WTC11 (cell line): Measurements from ENCODE around the gene DNAAF8. TPM values are rescaled to one million over a fixed set of nuclear protein-coding genes. Genes with fewer than 3 reads are reported as not detected.

Experiments used
- ATAC-seq: fragments of 200-7000 bp; cut with Tn5 transposase; 2 replicates; pipeline ENCODE4 v1.10.0; 2021; ENCODE audit warnings: mild to moderate bottlenecking, moderate library complexity
- CTCF ChIA-PET: fragments of 300-600 bp; sonication (Branson Sonifier 250); formaldehyde crosslinking; loops from one replicate; lab custom pipeline; 2021; ENCODE audit warnings: antibody characterized with exemption; lab: Charles Lee
- POLR2A ChIA-PET: fragments of 350-600 bp; sonication (Branson Sonifier 250); formaldehyde crosslinking; loops from one replicate; lab custom pipeline; 2021; ENCODE audit warnings: antibody characterized with exemption; lab: Charles Lee
- DNase-seq: peaks from one replicate; pipeline ENCODE4 v3.0.0; 2021; ENCODE audit warnings: low spot score
- H3K27ac Mint-ChIP-seq: 2 replicates; pipeline ENCODE4 v1.8.0; 2021; ENCODE audit warnings: mixed read lengths
- H3K27me3 Mint-ChIP-seq: 2 replicates; pipeline ENCODE4 v1.8.0; 2021; ENCODE audit warnings: low read depth, mild to moderate bottlenecking, moderate library complexity, mixed read lengths
- H3K36me3 Mint-ChIP-seq: 2 replicates; pipeline ENCODE4 v1.8.0; 2021; ENCODE audit warnings: mixed read lengths
- H3K4me1 Mint-ChIP-seq: 2 replicates; pipeline ENCODE4 v1.8.0; 2022; ENCODE audit warnings: mixed read lengths
- H3K4me3 Mint-ChIP-seq: 2 replicates; pipeline ENCODE4 v1.8.0; 2021; ENCODE audit warnings: mild to moderate bottlenecking, moderate library complexity, mixed read lengths
- H3K9me3 Mint-ChIP-seq: 2 replicates; pipeline ENCODE4 v1.8.0; 2021; ENCODE audit warnings: mixed read lengths
- ATF1 ChIP-seq: sonication (generic); formaldehyde crosslinking; IDR thresholded peaks from 2 replicates; pipeline ENCODE4 v1.8.1; 2023; ENCODE audit warnings: mild to moderate bottlenecking, moderate library complexity, missing genetic modification reagents
- EMX1 ChIP-seq: fragments of 250-450 bp; sonication (Bioruptor Pico); IDR thresholded peaks from 2 replicates; pipeline ENCODE4 v1.8.0; 2021; ENCODE audit warnings: mild to moderate bottlenecking
- FOXJ3 ChIP-seq: sonication (generic); formaldehyde crosslinking; IDR thresholded peaks from 2 replicates; pipeline ENCODE4 v1.9.0; 2021; ENCODE audit warnings: missing genetic modification reagents, mild to moderate bottlenecking, borderline replicate concordance
- GRHL2 ChIP-seq: fragments of 250-450 bp; sonication (Bioruptor Pico); IDR thresholded peaks from 2 replicates; pipeline ENCODE4 v1.8.0; 2022; ENCODE audit warnings: mild to moderate bottlenecking, moderate library complexity; ENCODE audit not compliant: insufficient replicate concordance, severe bottlenecking
- IRF2 ChIP-seq: sonication (generic); formaldehyde crosslinking; IDR thresholded peaks from 2 replicates; pipeline ENCODE4 v1.8.0; 2022; ENCODE audit warnings: low read depth, missing genetic modification reagents, borderline replicate concordance
- JAZF1 ChIP-seq: fragments of 250-450 bp; sonication (Bioruptor Pico); IDR thresholded peaks from 2 replicates; pipeline ENCODE4 v1.9.0; 2021; ENCODE audit warnings: moderate library complexity, mild to moderate bottlenecking, inconsistent platforms
- NR3C1 ChIP-seq: sonication (generic); formaldehyde crosslinking; conservative IDR thresholded peaks from 2 replicates; pipeline ENCODE4 v1.8.1; 2023; ENCODE audit warnings: low read depth, mild to moderate bottlenecking, missing genetic modification reagents
- RELA ChIP-seq: sonication (generic); formaldehyde crosslinking; IDR thresholded peaks from 2 replicates; pipeline ENCODE4 v1.8.1; 2022; ENCODE audit warnings: missing genetic modification reagents, mild to moderate bottlenecking, borderline replicate concordance
- SMAD4 ChIP-seq: sonication (generic); formaldehyde crosslinking; IDR thresholded peaks from 2 replicates; pipeline ENCODE4 v1.8.0; 2022; ENCODE audit warnings: mild to moderate bottlenecking, missing genetic modification reagents
- TEAD4 ChIP-seq: sonication (generic); formaldehyde crosslinking; IDR thresholded peaks from 2 replicates; pipeline ENCODE4 v1.8.0; 2022; ENCODE audit warnings: mild to moderate bottlenecking, missing genetic modification reagents
- TP53 ChIP-seq: sonication (generic); formaldehyde crosslinking; IDR thresholded peaks from 2 replicates; pipeline ENCODE4 v1.8.1; 2023; ENCODE audit warnings: mild to moderate bottlenecking, missing genetic modification reagents
- ZBTB21 ChIP-seq: sonication (generic); formaldehyde crosslinking; IDR thresholded peaks from 2 replicates; pipeline ENCODE4 v1.8.1; 2023; ENCODE audit warnings: mild to moderate bottlenecking, missing genetic modification reagents, borderline replicate concordance
- ZNF121 ChIP-seq: sonication (generic); formaldehyde crosslinking; IDR thresholded peaks from 2 replicates; pipeline ENCODE4 v1.8.0; 2023; ENCODE audit warnings: missing genetic modification reagents
- ZNF138 ChIP-seq: sonication (generic); formaldehyde crosslinking; conservative IDR thresholded peaks from 2 replicates; pipeline ENCODE4 v1.8.1; 2022; ENCODE audit warnings: mild to moderate bottlenecking, moderate library complexity, missing genetic modification reagents
- ZNF317 ChIP-seq: sonication (generic); formaldehyde crosslinking; IDR thresholded peaks from 2 replicates; pipeline ENCODE4 v1.8.1; 2023; ENCODE audit warnings: low read depth, mild to moderate bottlenecking, moderate library complexity, missing genetic modification reagents, borderline replicate concordance
- ZNF671 ChIP-seq: fragments of 250-450 bp; sonication (Bioruptor Pico); IDR thresholded peaks from 2 replicates; pipeline ENCODE4 v1.8.0; 2021; ENCODE audit warnings: mild to moderate bottlenecking
- total RNA-seq: library from RNA; stranded (reverse); gene quantifications from 3 replicates; pipeline ENCODE4 v1.2.3, GENCODE V29; 2021
- TF ChIP-seq, protein P1 (sequence below): sonication (generic); formaldehyde crosslinking; IDR thresholded peaks from 2 replicates; pipeline ENCODE4 v1.8.1; 2022; ENCODE audit warnings: mild to moderate bottlenecking, moderate library complexity, missing genetic modification reagents
- TF ChIP-seq, protein P2 (sequence below): sonication (generic); formaldehyde crosslinking; IDR thresholded peaks from 2 replicates; pipeline ENCODE4 v1.8.1; 2023; ENCODE audit warnings: mild to moderate bottlenecking, missing genetic modification reagents
- TF ChIP-seq, protein P3 (sequence below): sonication (generic); formaldehyde crosslinking; IDR thresholded peaks from 2 replicates; pipeline ENCODE4 v1.8.0; 2022; ENCODE audit warnings: mild to moderate bottlenecking, missing genetic modification reagents
- TF ChIP-seq, protein P4 (sequence below): sonication (generic); formaldehyde crosslinking; IDR thresholded peaks from 2 replicates; pipeline ENCODE4 v1.8.1; 2023; ENCODE audit warnings: mild to moderate bottlenecking, missing genetic modification reagents, moderate library complexity

The DNAAF8 gene
- total RNA-seq, 1 experiment from 2014 or later: 0.09 TPM

DNA sequence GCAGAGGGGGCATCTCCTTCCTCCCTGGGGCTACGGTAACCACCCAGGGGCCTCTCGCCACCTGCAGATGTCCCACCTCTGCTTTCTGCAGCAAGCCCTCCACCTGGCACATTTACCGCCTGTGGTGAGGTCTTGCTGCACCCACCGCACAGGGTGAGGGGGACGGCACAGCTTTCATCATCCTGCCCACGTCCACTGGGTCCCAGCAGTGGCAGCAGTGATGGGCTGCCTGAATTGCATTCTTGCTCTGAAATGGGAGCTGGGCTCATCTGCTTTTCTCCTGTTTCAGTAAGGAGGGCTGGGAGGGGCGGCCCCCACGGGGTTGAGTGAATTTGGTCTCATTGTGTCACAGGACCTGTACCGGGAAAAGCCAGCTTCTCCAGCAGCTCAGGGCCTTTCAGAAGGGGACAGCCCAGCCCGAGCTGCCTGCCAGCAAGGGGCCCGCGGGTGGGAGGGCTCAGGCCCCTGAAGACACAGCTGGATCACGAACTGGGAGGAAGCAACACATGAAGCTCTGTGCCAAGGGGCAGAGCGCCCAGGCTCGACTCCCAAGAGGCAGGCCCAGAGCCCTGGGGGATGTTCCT is 12.7 kb downstream of the DNAAF8 start:
- Mint-ChIP-seq H3K4me3 (no peak overlapping the region), H3K4me1 (peaks cover 20% of the 10 kb centered on the region), H3K27me3 (no peaks in the 10 kb centered on the region; the same call in 1 of the 2 replicates), H3K36me3 (peaks cover 3% of the 10 kb centered on the region; the same call in 1 of the 2 replicates), H3K27ac (no peak overlapping the region), H3K9me3 (no peaks in the 10 kb centered on the region)
- ChIA-PET POLR2A (interaction anchor here (0.8 to 2.0 kb wide), 2 partner anchors 13 to 54 kb away, joined by 3 to 9 read pairs; partner anchors contain the start of genes ANKS3 and DNAAF8), CTCF (interaction anchor here (0.6 to 1.5 kb wide), 2 partner anchors 13 to 97 kb away, joined by 3 to 6 read pairs; partner anchors contain the start of genes ANKS3 and DNAAF8)
- DNase-seq (no peak), ATAC-seq (no peak)
- TF ChIP-seq TP53 (CRISPR knock-in tag): no peak
- TF ChIP-seq SMAD4 (CRISPR knock-in tag): no peak
- no peak for TF ChIP-seq EMX1 (CRISPR knock-in tag)
- TF ChIP-seq ZNF121 (CRISPR knock-in tag): no peak
- TF ChIP-seq, protein P1, sequence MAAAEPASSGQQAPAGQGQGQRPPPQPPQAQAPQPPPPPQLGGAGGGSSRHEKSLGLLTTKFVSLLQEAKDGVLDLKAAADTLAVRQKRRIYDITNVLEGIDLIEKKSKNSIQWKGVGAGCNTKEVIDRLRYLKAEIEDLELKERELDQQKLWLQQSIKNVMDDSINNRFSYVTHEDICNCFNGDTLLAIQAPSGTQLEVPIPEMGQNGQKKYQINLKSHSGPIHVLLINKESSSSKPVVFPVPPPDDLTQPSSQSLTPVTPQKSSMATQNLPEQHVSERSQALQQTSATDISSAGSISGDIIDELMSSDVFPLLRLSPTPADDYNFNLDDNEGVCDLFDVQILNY (CRISPR knock-in tag): no peak
- TF ChIP-seq JAZF1 (CRISPR knock-in tag): no peak
- TF ChIP-seq ATF1 (CRISPR knock-in tag): no peak
- TF ChIP-seq FOXJ3: no peak

DNA sequence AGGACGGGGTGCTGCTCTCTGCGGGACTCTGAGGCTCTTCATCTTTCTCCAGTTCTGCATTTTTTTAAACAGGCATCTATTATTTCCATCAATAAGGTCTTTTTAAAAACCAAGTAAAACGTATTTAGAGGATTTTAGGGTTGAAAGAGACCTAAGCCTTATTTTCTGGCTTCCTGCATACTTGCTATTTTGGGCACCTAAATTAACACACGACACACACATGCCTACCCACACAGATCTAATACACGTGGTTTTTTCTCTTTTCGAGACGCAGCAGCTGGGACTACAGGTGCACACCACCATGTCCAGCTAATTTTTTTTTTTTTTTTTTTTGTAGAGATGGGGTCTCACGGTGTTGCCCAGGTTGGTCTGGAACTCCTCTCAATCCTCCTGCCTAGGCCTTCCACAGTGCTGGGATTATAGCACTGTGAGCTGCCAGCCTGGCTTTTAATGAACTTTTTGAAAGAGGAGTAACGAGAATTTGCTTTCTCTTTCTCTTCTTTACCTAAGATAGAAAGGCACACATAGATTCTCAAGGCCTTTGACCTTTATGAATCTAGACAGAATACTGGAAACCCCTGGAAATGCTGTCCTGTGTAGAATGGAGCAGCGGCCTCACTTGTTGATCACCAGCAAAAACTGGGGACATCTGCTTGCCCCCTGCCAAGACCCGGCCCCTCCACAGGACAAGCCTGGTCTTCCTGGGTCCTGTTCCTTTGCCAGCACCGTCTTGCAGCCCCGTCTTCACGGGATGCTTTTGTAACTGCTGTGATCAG is 13.8 kb downstream of the DNAAF8 start:
- no peak overlapping the region for H3K27ac Mint-ChIP-seq
- ATAC-seq: no peak
- POLR2A ChIA-PET: interaction anchor here (0.6 to 0.7 kb wide), 2 partner anchors 21 to 209 kb away, joined by 4 read pairs; no protein-coding TSS in a partner anchor

DNA sequence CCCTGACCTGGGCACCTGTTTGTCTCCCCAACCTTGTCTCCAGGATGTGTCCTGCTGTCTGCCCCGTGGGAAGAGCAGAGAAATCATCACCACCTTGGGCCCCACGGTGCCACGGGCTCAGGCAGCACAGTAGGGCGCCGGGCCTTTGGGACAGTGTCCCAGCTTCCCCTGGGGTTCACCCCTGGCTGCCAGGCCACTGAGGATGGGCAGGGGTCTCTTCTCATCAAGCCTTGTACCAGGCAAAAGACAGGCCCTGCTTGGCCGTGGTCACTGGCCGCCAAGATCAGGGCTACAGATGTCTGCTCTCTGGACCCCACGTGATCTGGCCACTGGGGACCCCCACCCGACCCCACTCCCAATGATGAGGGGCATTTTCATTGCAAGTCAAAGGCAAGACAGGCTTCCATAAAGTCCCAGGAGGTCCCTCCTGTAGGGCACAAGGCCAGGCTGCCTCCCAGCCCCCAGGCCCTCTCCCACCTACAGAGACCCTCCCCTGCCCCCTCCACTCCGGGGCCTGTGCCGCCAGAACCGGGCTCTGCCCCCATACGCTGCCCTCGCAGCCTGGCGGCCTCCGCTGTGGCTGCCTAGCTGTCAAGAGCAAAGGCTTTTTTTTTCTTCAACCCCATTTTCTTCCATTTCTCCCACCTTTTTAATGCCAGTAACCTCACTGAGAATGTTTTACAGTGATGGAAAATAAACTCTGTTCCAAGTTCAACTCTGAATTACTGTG is 14.5 kb downstream of the DNAAF8 start:
- no peak for ATAC-seq
- CTCF ChIA-PET: interaction anchor here (1.6 kb wide), 1 partner anchor 53 kb away, joined by 3 read pairs; the partner anchor contains the start of gene ROGDI

More for the DNA sequence above, 13.8 kb downstream of the DNAAF8 start:
- Mint-ChIP-seq H3K4me1 (peaks cover 13% of the 10 kb centered on the region), H3K27me3 (no peaks in the 10 kb centered on the region; the same call in 1 of the 2 replicates), H3K9me3 (no peaks in the 10 kb centered on the region), H3K4me3 (no peak overlapping the region), H3K36me3 (peaks cover 4% of the 10 kb centered on the region)
- CTCF ChIA-PET: no interaction called here
- TF ChIP-seq NR3C1 (CRISPR knock-in tag) (no peak), GRHL2 (no peak), ZNF121 (CRISPR knock-in tag) (no peak), ZBTB21 (CRISPR knock-in tag) (no peak)
- DNase-seq: no peak

DNA sequence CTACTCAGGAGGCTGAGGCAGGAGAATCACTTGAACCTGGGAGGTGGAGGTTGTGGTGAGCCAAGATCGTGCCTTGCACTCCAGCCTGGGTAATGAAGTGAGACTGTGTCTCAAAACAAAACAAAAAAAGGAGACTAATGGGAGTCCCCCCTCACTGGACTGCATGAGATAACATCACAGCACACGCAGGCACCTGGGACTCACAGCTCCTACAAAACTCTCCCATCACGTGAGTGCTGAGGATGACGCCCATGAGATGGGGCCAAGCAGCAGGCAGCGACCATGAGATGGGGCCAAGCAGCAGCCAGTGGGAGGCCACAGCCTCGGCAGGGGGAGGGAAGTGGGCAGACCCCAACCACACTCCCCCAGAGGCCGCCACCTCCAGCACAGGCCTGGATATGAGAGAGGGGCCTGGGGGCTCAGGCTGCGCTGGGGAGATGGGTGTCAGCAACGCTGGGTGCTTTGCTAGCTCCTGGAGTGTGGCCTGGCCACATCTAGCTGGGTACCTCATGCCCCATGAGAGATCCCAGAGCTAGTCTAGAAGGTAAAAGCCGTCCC is 15.4 kb downstream of the DNAAF8 start:
- H3K27ac Mint-ChIP-seq: no peak overlapping the region
- no peak overlapping the region for H3K4me3 Mint-ChIP-seq
- H3K9me3 Mint-ChIP-seq: no peaks in the 10 kb centered on the region
- ChIA-PET CTCF (interaction anchor here (0.7 to 1.6 kb wide), 2 partner anchors 52 to 99 kb away, joined by 3 to 5 read pairs; partner anchors contain the start of gene ROGDI), POLR2A (no interaction called here)
- H3K27me3 Mint-ChIP-seq: no peaks in the 10 kb centered on the region
- H3K4me1 Mint-ChIP-seq: peaks cover 2% of the 10 kb centered on the region; the same call in 1 of the 2 replicates
- H3K36me3 Mint-ChIP-seq: peaks cover 14% of the 10 kb centered on the region
- DNase-seq (no peak), ATAC-seq (no peak)
- no peak for TF ChIP-seq TEAD4 (CRISPR knock-in tag)
- no peak for TF ChIP-seq ZNF671 (CRISPR knock-in tag)
- TF ChIP-seq ZNF121 (CRISPR knock-in tag): no peak
- no peak for TF ChIP-seq NR3C1 (CRISPR knock-in tag)
- TF ChIP-seq TP53 (CRISPR knock-in tag): no peak
- no peak for TF ChIP-seq RELA
- no peak for TF ChIP-seq IRF2 (CRISPR knock-in tag)
- no peak for TF ChIP-seq ZNF138 (CRISPR knock-in tag)
- TF ChIP-seq, protein P2, sequence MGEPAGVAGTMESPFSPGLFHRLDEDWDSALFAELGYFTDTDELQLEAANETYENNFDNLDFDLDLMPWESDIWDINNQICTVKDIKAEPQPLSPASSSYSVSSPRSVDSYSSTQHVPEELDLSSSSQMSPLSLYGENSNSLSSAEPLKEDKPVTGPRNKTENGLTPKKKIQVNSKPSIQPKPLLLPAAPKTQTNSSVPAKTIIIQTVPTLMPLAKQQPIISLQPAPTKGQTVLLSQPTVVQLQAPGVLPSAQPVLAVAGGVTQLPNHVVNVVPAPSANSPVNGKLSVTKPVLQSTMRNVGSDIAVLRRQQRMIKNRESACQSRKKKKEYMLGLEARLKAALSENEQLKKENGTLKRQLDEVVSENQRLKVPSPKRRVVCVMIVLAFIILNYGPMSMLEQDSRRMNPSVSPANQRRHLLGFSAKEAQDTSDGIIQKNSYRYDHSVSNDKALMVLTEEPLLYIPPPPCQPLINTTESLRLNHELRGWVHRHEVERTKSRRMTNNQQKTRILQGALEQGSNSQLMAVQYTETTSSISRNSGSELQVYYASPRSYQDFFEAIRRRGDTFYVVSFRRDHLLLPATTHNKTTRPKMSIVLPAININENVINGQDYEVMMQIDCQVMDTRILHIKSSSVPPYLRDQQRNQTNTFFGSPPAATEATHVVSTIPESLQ: no peak
- no peak for TF ChIP-seq ZNF317 (CRISPR knock-in tag)
- TF ChIP-seq, protein P3, sequence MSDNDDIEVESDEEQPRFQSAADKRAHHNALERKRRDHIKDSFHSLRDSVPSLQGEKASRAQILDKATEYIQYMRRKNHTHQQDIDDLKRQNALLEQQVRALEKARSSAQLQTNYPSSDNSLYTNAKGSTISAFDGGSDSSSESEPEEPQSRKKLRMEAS (CRISPR knock-in tag): no peak

More for the DNA sequence above, 14.5 kb downstream of the DNAAF8 start:
- Mint-ChIP-seq H3K36me3 (peaks cover 8% of the 10 kb centered on the region), H3K27me3 (no peaks in the 10 kb centered on the region), H3K4me1 (peaks cover 7% of the 10 kb centered on the region; the same call in 1 of the 2 replicates), H3K27ac (no peak overlapping the region), H3K9me3 (no peaks in the 10 kb centered on the region), H3K4me3 (no peak overlapping the region)
- TF ChIP-seq, protein P4, sequence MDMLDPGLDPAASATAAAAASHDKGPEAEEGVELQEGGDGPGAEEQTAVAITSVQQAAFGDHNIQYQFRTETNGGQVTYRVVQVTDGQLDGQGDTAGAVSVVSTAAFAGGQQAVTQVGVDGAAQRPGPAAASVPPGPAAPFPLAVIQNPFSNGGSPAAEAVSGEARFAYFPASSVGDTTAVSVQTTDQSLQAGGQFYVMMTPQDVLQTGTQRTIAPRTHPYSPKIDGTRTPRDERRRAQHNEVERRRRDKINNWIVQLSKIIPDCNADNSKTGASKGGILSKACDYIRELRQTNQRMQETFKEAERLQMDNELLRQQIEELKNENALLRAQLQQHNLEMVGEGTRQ (CRISPR knock-in tag): no peak
- POLR2A ChIA-PET: interaction anchor here (0.7 kb wide), 1 partner anchor 22 kb away, joined by 4 read pairs; no protein-coding TSS in a partner anchor
- DNase-seq: no peak
